Fibroblast of lung (primary cell): ENCODE results near the gene NPHP4. TPM values are rescaled to one million over a fixed set of nuclear protein-coding genes. Genes with fewer than 3 reads are reported as not detected.

Experiments used
- DNase-seq, 2 donors: peaks; one replicate each; pipeline versions ENCODE4 v3.0.0 to v3.0.0-alpha.2; 2010; ENCODE audit warnings: low read depth in 2 of 2
- H2AFZ ChIP-seq: 2 replicates; pipeline ENCODE4 v1.5.1; 2012; ENCODE audit warnings: low read length, control low read depth, inconsistent platforms
- H3K27ac ChIP-seq: 2 replicates; pipeline ENCODE4 v1.5.1; 2011; ENCODE audit warnings: low read length, control low read depth; ENCODE audit not compliant: insufficient read depth
- H3K27me3 ChIP-seq: 2 replicates; pipeline ENCODE4 v1.5.1; 2011; ENCODE audit warnings: mild to moderate bottlenecking, low read length; ENCODE audit not compliant: control insufficient read depth, insufficient read depth
- H3K36me3 ChIP-seq: 2 replicates; pipeline ENCODE4 v1.5.1; 2011; ENCODE audit warnings: low read length; ENCODE audit not compliant: control insufficient read depth, insufficient read depth
- H3K4me1 ChIP-seq: 2 replicates; pipeline ENCODE4 v1.5.1; 2011; ENCODE audit warnings: low read length; ENCODE audit not compliant: control insufficient read depth, insufficient read depth; ENCODE audit errors: extremely low read depth
- H3K4me2 ChIP-seq: 2 replicates; pipeline ENCODE4 v1.5.1; 2011; ENCODE audit warnings: low read length, control low read depth; ENCODE audit not compliant: insufficient read depth; ENCODE audit errors: extremely low read depth
- H3K4me3 ChIP-seq, 4 experiments: fragments of 200-600 bp in 1 of 4; sonication (generic) in 1 of 4; replicated peaks in 1 of 4; 2 replicates each; pipeline ENCODE4 v1.5.1; 2011 to 2016; ENCODE audit warnings: low read length in 4 of 4, low read depth in 3 of 4, mild to moderate bottlenecking in 3 of 4, control low read depth in 2 of 4, inconsistent platforms in 1 of 4, mixed read lengths in 1 of 4; ENCODE audit not compliant: insufficient read depth in 1 of 4; ENCODE audit errors: control extremely low read depth in 1 of 4
- H3K79me2 ChIP-seq: 2 replicates; pipeline ENCODE4 v1.5.1; 2012; ENCODE audit warnings: mild to moderate bottlenecking, low read length, inconsistent platforms; ENCODE audit not compliant: control insufficient read depth, insufficient read depth
- H3K9ac ChIP-seq: 2 replicates; pipeline ENCODE4 v1.5.1; 2011; ENCODE audit warnings: mild to moderate bottlenecking, low read length, control low read depth; ENCODE audit not compliant: insufficient read depth
- H3K9me3 ChIP-seq: 2 replicates; pipeline ENCODE4 v1.5.1; 2012; ENCODE audit warnings: low read depth, low read length; ENCODE audit not compliant: control insufficient read depth, insufficient read depth
- H4K20me1 ChIP-seq: 2 replicates; pipeline ENCODE4 v1.5.1; 2011; ENCODE audit warnings: low read length; ENCODE audit not compliant: control insufficient read depth, insufficient read depth; ENCODE audit errors: extremely low read depth
- EZH2 ChIP-seq: IDR thresholded peaks from 2 replicates; pipeline ENCODE4 v1.5.1; 2012; ENCODE audit warnings: low read length, control low read depth, mild to moderate bottlenecking; ENCODE audit errors: missing control alignments
- polyA plus RNA-seq, 2 donors: library from polyadenylated mRNA; depleted of rRNA in 1 of 2; stranded (reverse) in 1 of 2; unstranded in 1 of 2; fragments of >200 nt; gene quantifications; 2 replicates each; pipeline ENCODE4 v1.2.1, GENCODE V29; 2011 to 2012; ENCODE audit warnings: missing spikeins in 1 of 2
- total RNA-seq: library from RNA; depleted of rRNA; stranded (reverse); fragments of >200 nt; gene quantifications from 2 replicates; pipeline ENCODE4 v1.2.1, GENCODE V29; 2014
- TF ChIP-seq, protein P1 (sequence below), 2 donors: IDR thresholded peaks in 1 of 2; conservative IDR thresholded peaks in 1 of 2; 1 replicate in 1 of 2; 2 replicates in 1 of 2; pipeline ENCODE4 v1.5.1; 2011 to 2012; ENCODE audit warnings: low read length in 2 of 2, control low read depth in 1 of 2, inconsistent platforms in 1 of 2, low read depth in 1 of 2, mild to moderate bottlenecking in 1 of 2

NPHP4 gene
- total and polyA plus RNA-seq, 2 donors (not counting 1 experiment from before 2014, with no cell fraction given) = 1.5 to 4.0 TPM

DNA sequence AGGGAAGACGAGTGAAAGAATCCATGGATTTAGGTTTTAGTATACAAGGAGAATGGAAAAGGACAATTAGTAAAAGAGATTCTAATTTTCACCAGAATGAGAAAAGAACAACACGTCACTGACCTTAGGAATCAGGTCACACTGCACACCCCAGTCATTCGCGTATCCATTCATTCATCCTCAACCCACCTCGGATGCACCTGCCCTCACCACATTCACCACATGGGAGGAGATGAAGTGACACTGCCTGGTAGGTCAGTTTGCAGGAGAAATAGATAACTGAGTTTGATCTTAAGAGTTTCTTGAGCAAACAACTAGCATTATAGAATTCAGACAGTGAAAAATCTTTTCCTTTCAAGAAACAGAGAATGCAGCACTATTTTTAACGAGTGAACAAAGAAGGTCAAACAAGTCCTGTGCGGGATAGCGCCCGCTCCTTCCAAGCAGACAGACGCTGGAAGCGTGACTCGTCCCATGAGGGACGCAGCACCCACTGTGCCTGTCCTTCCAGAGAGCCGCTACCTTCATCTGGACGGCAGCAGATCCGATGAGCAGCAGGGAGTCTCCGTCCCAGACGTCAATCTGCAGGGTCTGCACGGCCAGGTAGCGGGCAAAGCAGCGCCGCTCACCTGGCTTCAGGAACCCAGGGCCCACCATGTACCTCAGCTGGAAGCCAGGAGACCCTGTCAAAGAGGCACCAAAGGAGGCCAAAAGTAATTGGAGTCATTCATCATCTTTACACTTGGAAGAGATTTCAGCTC is 101.7 kb downstream of the NPHP4 start:
- H3K4me1 ChIP-seq = no peaks in the 10 kb centered on the region
- no peak overlapping the region for H3K4me3 ChIP-seq
- no peak overlapping the region for H3K9ac ChIP-seq
- no peak for DNase-seq
- no peaks in the 10 kb centered on the region for H4K20me1 ChIP-seq
- H2AFZ ChIP-seq = no peak overlapping the region
- no peak overlapping the region for H3K4me2 ChIP-seq
- H3K79me2 ChIP-seq = no peaks in the 10 kb centered on the region
- TF ChIP-seq EZH2 = no peak
- TF ChIP-seq, protein P1, sequence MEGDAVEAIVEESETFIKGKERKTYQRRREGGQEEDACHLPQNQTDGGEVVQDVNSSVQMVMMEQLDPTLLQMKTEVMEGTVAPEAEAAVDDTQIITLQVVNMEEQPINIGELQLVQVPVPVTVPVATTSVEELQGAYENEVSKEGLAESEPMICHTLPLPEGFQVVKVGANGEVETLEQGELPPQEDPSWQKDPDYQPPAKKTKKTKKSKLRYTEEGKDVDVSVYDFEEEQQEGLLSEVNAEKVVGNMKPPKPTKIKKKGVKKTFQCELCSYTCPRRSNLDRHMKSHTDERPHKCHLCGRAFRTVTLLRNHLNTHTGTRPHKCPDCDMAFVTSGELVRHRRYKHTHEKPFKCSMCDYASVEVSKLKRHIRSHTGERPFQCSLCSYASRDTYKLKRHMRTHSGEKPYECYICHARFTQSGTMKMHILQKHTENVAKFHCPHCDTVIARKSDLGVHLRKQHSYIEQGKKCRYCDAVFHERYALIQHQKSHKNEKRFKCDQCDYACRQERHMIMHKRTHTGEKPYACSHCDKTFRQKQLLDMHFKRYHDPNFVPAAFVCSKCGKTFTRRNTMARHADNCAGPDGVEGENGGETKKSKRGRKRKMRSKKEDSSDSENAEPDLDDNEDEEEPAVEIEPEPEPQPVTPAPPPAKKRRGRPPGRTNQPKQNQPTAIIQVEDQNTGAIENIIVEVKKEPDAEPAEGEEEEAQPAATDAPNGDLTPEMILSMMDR (conservative IDR thresholded peaks at IDR 0.05 in 1 of 2, IDR thresholded peaks at IDR 0.05 in 1 of 2; ENCODE audit: low read depth in 1 of 2, low read length in 2 of 2) = no peak
- H3K36me3 ChIP-seq = no peaks in the 10 kb centered on the region
- no peaks in the 10 kb centered on the region for H3K9me3 ChIP-seq
- no peaks in the 10 kb centered on the region for H3K27me3 ChIP-seq
- no peak overlapping the region for H3K27ac ChIP-seq

DNA sequence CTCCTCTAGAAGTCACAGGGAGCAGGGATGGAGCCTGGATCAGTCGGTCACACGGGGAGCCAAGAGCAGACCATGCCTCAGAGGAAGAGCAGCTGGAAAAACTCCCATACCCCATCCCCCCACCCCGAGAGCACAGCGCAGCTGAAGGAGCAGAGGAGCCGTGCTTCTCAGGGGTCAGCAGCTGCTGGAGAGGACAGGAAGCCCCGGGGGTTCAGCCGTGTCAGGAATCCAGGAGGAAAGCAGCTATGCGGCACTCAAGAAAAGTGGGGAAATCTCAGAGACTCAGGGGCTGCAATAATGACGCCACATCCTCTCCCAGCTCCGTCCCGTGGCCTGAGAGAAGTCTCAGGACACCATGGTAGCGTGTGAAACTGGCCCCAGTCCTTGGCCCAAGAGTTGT is 102.3 kb downstream of the NPHP4 start:
- no peaks in the 10 kb centered on the region for H4K20me1 ChIP-seq
- no peak for TF ChIP-seq EZH2
- TF ChIP-seq, protein P1 (conservative IDR thresholded peaks at IDR 0.05 in 1 of 2, IDR thresholded peaks at IDR 0.05 in 1 of 2; ENCODE audit: low read depth in 1 of 2, low read length in 2 of 2) = no peak
- no peak overlapping the region for H3K4me2 ChIP-seq
- H3K27me3 ChIP-seq = no peaks in the 10 kb centered on the region
- no peak for DNase-seq
- no peaks in the 10 kb centered on the region for H3K79me2 ChIP-seq
- H2AFZ ChIP-seq = no peak overlapping the region
- no peaks in the 10 kb centered on the region for H3K4me1 ChIP-seq
- no peaks in the 10 kb centered on the region for H3K36me3 ChIP-seq
- H3K4me3 ChIP-seq = no peak overlapping the region
- no peak overlapping the region for H3K27ac ChIP-seq
- H3K9me3 ChIP-seq = no peaks in the 10 kb centered on the region
- no peak overlapping the region for H3K9ac ChIP-seq

DNA sequence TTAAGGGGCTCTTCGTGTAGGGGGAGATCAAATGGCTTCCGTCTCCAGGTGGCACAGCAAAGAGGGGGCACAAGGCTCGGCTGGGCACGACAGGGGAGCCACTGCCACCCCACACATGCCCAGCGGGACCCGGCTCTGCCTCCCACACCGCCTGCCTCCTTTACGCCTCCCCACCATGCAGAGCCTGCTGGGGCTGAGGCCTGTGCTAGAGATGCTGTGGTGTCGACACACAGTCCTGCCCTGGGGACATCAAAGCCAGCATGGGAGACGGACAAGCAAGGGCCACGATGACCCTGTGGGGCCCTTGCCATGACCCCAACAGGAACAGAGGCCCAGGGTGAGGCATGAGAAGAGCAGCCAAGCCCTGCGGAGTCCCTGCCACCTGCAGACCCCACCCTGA is 102.8 kb downstream of the NPHP4 start:
- no peak overlapping the region for H3K4me3 ChIP-seq
- H3K79me2 ChIP-seq = no peaks in the 10 kb centered on the region
- H3K9me3 ChIP-seq = no peaks in the 10 kb centered on the region
- H3K36me3 ChIP-seq = no peaks in the 10 kb centered on the region
- no peak overlapping the region for H3K9ac ChIP-seq
- H3K27me3 ChIP-seq = no peaks in the 10 kb centered on the region
- TF ChIP-seq EZH2 = no peak
- TF ChIP-seq, protein P1 (conservative IDR thresholded peaks at IDR 0.05 in 1 of 2, IDR thresholded peaks at IDR 0.05 in 1 of 2; ENCODE audit: low read depth in 1 of 2, low read length in 2 of 2) = no peak
- H3K27ac ChIP-seq = no peak overlapping the region
- no peaks in the 10 kb centered on the region for H4K20me1 ChIP-seq
- no peak overlapping the region for H2AFZ ChIP-seq
- H3K4me1 ChIP-seq = no peaks in the 10 kb centered on the region
- no peak overlapping the region for H3K4me2 ChIP-seq
- no peak for DNase-seq
